T-helper 1 cell treated with Interleukin-12 subunit alpha and Interleukin-12 subunit beta and Interleukin-4 antibody, amounts not matched to agents 30 μg/mL and 1 μg/mL, for 36 hours (primary cell): ENCODE data around the gene MAGI2.

Source experiments
- H3K27ac Mint-ChIP-seq: one replicate; pipeline ENCODE4 v1.8.0; 2021; ENCODE audit warnings: mild to moderate bottlenecking, mixed read lengths
- H3K27me3 Mint-ChIP-seq: one replicate; pipeline ENCODE4 v1.8.0; 2021; ENCODE audit warnings: low read depth, mixed read lengths
- H3K36me3 Mint-ChIP-seq: one replicate; pipeline ENCODE4 v1.8.0; 2021; ENCODE audit warnings: low read depth, mixed read lengths
- H3K4me1 Mint-ChIP-seq: one replicate; pipeline ENCODE4 v1.8.0; 2021; ENCODE audit warnings: low read depth, mixed read lengths
- H3K4me3 Mint-ChIP-seq: one replicate; pipeline ENCODE4 v1.8.0; 2021; ENCODE audit warnings: mild to moderate bottlenecking, moderate library complexity, mixed read lengths
- H3K9me3 Mint-ChIP-seq: one replicate; pipeline ENCODE4 v1.8.0; 2021; ENCODE audit warnings: mixed read lengths

MAGI2 gene

DNA sequence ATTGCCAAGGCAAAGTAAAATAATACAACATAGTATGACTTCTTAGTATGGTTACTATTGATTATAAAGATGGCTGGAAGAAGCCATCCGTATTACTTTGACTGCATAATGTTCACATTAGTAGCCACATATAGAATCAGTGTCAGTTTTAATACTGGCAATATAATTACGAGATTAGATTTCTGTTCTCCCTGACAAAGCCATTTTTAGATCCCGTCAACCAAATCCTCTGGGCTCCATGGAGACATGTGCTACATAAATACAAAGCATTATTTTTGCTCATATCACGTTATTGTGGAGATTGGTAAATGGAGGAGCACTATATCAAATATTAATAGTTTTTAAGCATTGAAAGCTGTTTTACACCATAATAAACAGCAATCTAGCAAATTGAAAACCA is 124.0 kb downstream of the MAGI2 start:
- H3K4me3 Mint-ChIP-seq, result no peak overlapping the region
- no peaks in the 10 kb centered on the region for H3K27me3 Mint-ChIP-seq
- no peaks in the 10 kb centered on the region for H3K9me3 Mint-ChIP-seq
- H3K27ac Mint-ChIP-seq, result no peak overlapping the region
- H3K36me3 Mint-ChIP-seq, result no peaks in the 10 kb centered on the region
- no peaks in the 10 kb centered on the region for H3K4me1 Mint-ChIP-seq

- no peaks in the 10 kb centered on the region for H3K4me1 Mint-ChIP-seq
- no peak overlapping the region for H3K4me3 Mint-ChIP-seq
- no peaks in the 10 kb centered on the region for H3K36me3 Mint-ChIP-seq
- H3K27me3 Mint-ChIP-seq, result no peaks in the 10 kb centered on the region
- H3K27ac Mint-ChIP-seq, result no peak overlapping the region
- H3K9me3 Mint-ChIP-seq, result no peaks in the 10 kb centered on the region
These were observed 132.6 kb downstream of the MAGI2 start for GRCh38 chr7:79320741-79321473.

GRCh38 chr7:79319369-79319768 is 134.1 kb downstream of the MAGI2 start:
- Mint-ChIP-seq H3K36me3 (no peaks in the 10 kb centered on the region), H3K9me3 (no peaks in the 10 kb centered on the region), H3K27me3 (no peaks in the 10 kb centered on the region), H3K4me3 (no peak overlapping the region), H3K27ac (no peak overlapping the region), H3K4me1 (no peaks in the 10 kb centered on the region)

DNA sequence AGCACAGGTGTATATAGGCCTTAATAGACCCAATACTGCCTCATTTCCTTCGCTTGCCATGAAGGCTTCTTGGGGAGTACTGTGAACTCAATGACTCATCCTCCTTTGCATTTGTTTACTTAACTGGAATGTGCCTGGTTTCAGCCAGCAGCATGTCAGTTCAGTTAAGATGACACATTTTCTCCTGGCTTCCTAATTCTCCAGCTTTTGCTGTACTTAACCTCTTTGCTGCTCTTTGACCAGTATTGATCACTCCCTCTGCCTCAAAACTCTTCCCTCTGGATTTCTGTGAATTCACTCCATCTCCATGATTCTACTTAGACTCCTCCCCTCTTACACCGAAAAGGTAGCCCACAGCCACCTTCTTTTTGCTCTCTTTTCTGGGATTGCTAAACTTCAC is 135.7 kb downstream of the MAGI2 start:
- H3K4me3 Mint-ChIP-seq, result no peak overlapping the region
- no peak overlapping the region for H3K27ac Mint-ChIP-seq
- no peaks in the 10 kb centered on the region for H3K9me3 Mint-ChIP-seq
- H3K36me3 Mint-ChIP-seq, result no peaks in the 10 kb centered on the region
- H3K27me3 Mint-ChIP-seq, result no peaks in the 10 kb centered on the region
- no peaks in the 10 kb centered on the region for H3K4me1 Mint-ChIP-seq

- Mint-ChIP-seq H3K9me3 (no peaks in the 10 kb centered on the region), H3K4me3 (no peak overlapping the region), H3K4me1 (no peaks in the 10 kb centered on the region), H3K27ac (no peak overlapping the region), H3K27me3 (no peaks in the 10 kb centered on the region), H3K36me3 (no peaks in the 10 kb centered on the region)
These were observed 141.4 kb downstream of the MAGI2 start for GRCh38 chr7:79312022-79312421.

DNA sequence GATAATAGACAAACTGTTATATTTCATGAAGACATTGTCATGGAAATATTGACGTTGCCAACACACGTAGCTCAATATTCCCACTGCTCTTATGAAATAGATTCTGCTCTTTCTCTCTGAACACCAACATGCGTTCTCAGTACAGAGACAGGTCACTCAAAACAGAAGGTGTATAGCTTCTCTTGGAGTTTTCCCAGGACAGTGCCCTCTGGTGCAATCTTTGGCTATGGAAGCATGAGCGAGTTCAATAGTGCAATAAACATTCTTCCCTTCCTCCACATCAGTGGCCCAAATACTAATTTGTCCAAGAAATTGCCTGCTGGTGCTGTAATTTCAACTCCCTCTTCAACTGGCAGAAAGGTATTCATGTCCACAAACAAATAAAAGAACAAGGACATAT is 145.3 kb downstream of the MAGI2 start:
- Mint-ChIP-seq H3K9me3 (no peaks in the 10 kb centered on the region), H3K36me3 (no peaks in the 10 kb centered on the region), H3K27ac (no peak overlapping the region), H3K4me1 (no peaks in the 10 kb centered on the region), H3K27me3 (no peaks in the 10 kb centered on the region), H3K4me3 (no peak overlapping the region)

- H3K4me1 Mint-ChIP-seq, result no peaks in the 10 kb centered on the region
- H3K4me3 Mint-ChIP-seq, result no peak overlapping the region
- no peaks in the 10 kb centered on the region for H3K9me3 Mint-ChIP-seq
- no peak overlapping the region for H3K27ac Mint-ChIP-seq
- no peaks in the 10 kb centered on the region for H3K36me3 Mint-ChIP-seq
- no peaks in the 10 kb centered on the region for H3K27me3 Mint-ChIP-seq
These were observed 146.1 kb downstream of the MAGI2 start for GRCh38 chr7:79307376-79307775.

DNA sequence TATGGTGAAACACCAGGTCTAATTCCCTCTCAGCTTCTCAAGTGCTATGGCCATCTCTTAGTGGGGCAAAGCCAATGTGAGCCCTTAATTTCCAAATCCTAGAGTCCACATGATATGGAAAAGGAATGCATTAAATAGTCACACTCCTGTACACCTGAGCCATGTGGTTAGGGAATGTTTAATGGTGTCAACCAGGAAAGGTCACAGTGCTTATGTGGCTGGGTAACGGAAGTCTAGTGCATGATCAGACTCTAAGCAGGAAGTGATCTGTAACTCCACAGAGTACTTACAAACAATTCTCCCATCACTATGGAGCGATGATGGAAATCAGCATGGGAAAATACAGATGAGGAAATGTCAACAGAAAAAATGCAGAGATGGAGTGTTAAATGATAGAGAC is 148.8 kb downstream of the MAGI2 start:
- Mint-ChIP-seq H3K27ac (no peak overlapping the region), H3K9me3 (no peaks in the 10 kb centered on the region), H3K4me3 (no peak overlapping the region), H3K4me1 (no peaks in the 10 kb centered on the region), H3K27me3 (no peaks in the 10 kb centered on the region), H3K36me3 (no peaks in the 10 kb centered on the region)

- Mint-ChIP-seq H3K9me3 (no peaks in the 10 kb centered on the region), H3K4me3 (no peak overlapping the region), H3K27ac (no peak overlapping the region), H3K4me1 (no peaks in the 10 kb centered on the region), H3K27me3 (no peaks in the 10 kb centered on the region), H3K36me3 (no peaks in the 10 kb centered on the region)
These were observed 151.2 kb downstream of the MAGI2 start for GRCh38 chr7:79302293-79302692.

- Mint-ChIP-seq H3K27me3 (no peaks in the 10 kb centered on the region), H3K36me3 (no peaks in the 10 kb centered on the region), H3K4me3 (no peak overlapping the region), H3K27ac (no peak overlapping the region), H3K4me1 (no peaks in the 10 kb centered on the region), H3K9me3 (no peaks in the 10 kb centered on the region)
These were observed 152.0 kb downstream of the MAGI2 start for GRCh38 chr7:79301419-79301818.

GRCh38 chr7:79300573-79300972 is 152.9 kb downstream of the MAGI2 start:
- Mint-ChIP-seq H3K4me3 (no peak overlapping the region), H3K27me3 (no peaks in the 10 kb centered on the region), H3K36me3 (no peaks in the 10 kb centered on the region), H3K9me3 (no peaks in the 10 kb centered on the region), H3K27ac (no peak overlapping the region), H3K4me1 (no peaks in the 10 kb centered on the region)

- Mint-ChIP-seq H3K27me3 (no peaks in the 10 kb centered on the region), H3K36me3 (no peaks in the 10 kb centered on the region), H3K4me1 (no peaks in the 10 kb centered on the region), H3K9me3 (no peaks in the 10 kb centered on the region), H3K4me3 (no peak overlapping the region), H3K27ac (no peak overlapping the region)
These were observed 155.2 kb downstream of the MAGI2 start for GRCh38 chr7:79298145-79298760.

- no peaks in the 10 kb centered on the region for H3K9me3 Mint-ChIP-seq
- H3K27me3 Mint-ChIP-seq, result no peaks in the 10 kb centered on the region
- no peaks in the 10 kb centered on the region for H3K36me3 Mint-ChIP-seq
- H3K27ac Mint-ChIP-seq, result no peak overlapping the region
- no peak overlapping the region for H3K4me3 Mint-ChIP-seq
- no peaks in the 10 kb centered on the region for H3K4me1 Mint-ChIP-seq
These were observed 156.7 kb downstream of the MAGI2 start for GRCh38 chr7:79296553-79297320.

DNA sequence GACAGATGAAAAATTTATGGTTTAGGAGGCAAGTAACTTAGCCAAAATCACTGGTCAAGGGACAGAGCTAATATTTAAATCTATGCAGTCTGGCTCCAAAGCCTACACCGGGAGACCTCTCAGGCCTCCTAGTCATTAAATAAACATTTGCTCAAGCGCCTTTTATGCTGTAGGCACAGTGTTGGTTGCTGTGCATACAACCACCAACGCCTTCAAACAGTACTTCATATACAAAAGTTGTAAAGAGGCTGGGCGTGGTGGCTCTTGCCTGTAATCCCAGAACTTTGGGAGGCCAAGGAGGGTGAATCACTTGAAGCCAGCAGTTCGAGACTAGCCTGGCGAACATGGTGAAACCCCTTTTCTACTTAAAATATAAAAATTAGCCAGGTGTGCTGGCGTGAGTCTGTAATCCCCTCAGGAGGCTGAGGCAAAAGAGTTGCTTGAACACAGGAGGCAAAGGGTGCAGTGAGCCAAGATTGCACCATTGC is 159.8 kb downstream of the MAGI2 start:
- H3K27ac Mint-ChIP-seq, result no peak overlapping the region
- H3K4me3 Mint-ChIP-seq, result no peak overlapping the region
- H3K27me3 Mint-ChIP-seq, result no peaks in the 10 kb centered on the region
- no peaks in the 10 kb centered on the region for H3K4me1 Mint-ChIP-seq
- H3K9me3 Mint-ChIP-seq, result no peaks in the 10 kb centered on the region
- no peaks in the 10 kb centered on the region for H3K36me3 Mint-ChIP-seq

- no peaks in the 10 kb centered on the region for H3K27me3 Mint-ChIP-seq
- no peak overlapping the region for H3K4me3 Mint-ChIP-seq
- H3K27ac Mint-ChIP-seq, result no peak overlapping the region
- no peaks in the 10 kb centered on the region for H3K36me3 Mint-ChIP-seq
- no peaks in the 10 kb centered on the region for H3K9me3 Mint-ChIP-seq
- no peaks in the 10 kb centered on the region for H3K4me1 Mint-ChIP-seq
These were observed 160.6 kb downstream of the MAGI2 start for GRCh38 chr7:79292834-79293233.
